ENCODE measurements around the gene KCNQ1.

GRCh38 chr11:2466069-2466801 lies 21.4 kb downstream of the KCNQ1 start:
- TF ChIP-seq POLR2AphosphoS5 (IDR thresholded peaks at IDR 0.05; ENCODE audit: low read depth, low read length): no peak
- no peak for TF ChIP-seq YY1 (IDR thresholded peaks at IDR 0.05; ENCODE audit: extremely low read depth, insufficient replicate concordance, low read depth, low read length)
- TF ChIP-seq CTCF (IDR thresholded peaks at IDR 0.05 in 2 of 3, conservative IDR thresholded peaks at IDR 0.05 in 1 of 3; ENCODE audit: borderline replicate concordance in 1 of 3, insufficient read depth in 1 of 3, low read depth in 2 of 3, low read length in 2 of 3): no peak
- TF ChIP-seq POLR2A (IDR thresholded peaks at IDR 0.05; ENCODE audit: borderline replicate concordance, extremely low read depth, insufficient read depth, insufficient read length): no peak
- TF ChIP-seq MAX (IDR thresholded peaks at IDR 0.05): no peak
